OCI-LY7 (cell line): ENCODE data around the gene HSDL2.

ENCODE experiments used
- EZH2phosphoT487 ChIP-seq: fragments of 200-600 bp; sonication (generic); IDR thresholded peaks from 2 replicates; pipeline ENCODE4 v1.6.1; 2018; ENCODE audit warnings: low read depth, borderline replicate concordance, mild to moderate bottlenecking, mixed run types, antibody characterized with exemption, low read length, moderate library complexity, mixed read lengths
- TF ChIP-seq, protein P1 (sequence below): fragments of 200-600 bp; sonication (generic); conservative IDR thresholded peaks from 2 replicates; pipeline ENCODE4 v1.5.1; 2014; ENCODE audit warnings: mild to moderate bottlenecking, antibody characterized with exemption, low read length, moderate library complexity, mixed read lengths

DNA sequence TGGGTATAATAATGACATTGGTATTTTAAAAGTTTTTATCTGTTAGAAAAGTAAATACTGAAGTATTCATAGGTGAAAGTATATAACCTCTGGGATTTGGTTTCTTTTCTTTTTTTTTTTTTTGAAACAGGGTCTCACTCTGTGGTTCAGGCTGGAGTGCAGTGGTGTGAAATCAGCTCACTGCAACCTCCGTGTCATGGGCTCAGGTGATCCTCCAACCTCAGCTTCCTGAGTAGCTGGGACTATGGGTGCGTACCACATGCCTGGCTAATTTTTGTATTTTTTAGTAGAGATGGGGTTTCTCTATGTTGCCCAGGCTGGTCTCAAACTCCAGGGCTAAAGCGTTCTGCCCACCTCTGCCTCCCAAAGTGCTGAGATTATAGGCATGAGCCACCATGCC is 7.2 kb downstream of the HSDL2 start:
- TF ChIP-seq, protein P1, sequence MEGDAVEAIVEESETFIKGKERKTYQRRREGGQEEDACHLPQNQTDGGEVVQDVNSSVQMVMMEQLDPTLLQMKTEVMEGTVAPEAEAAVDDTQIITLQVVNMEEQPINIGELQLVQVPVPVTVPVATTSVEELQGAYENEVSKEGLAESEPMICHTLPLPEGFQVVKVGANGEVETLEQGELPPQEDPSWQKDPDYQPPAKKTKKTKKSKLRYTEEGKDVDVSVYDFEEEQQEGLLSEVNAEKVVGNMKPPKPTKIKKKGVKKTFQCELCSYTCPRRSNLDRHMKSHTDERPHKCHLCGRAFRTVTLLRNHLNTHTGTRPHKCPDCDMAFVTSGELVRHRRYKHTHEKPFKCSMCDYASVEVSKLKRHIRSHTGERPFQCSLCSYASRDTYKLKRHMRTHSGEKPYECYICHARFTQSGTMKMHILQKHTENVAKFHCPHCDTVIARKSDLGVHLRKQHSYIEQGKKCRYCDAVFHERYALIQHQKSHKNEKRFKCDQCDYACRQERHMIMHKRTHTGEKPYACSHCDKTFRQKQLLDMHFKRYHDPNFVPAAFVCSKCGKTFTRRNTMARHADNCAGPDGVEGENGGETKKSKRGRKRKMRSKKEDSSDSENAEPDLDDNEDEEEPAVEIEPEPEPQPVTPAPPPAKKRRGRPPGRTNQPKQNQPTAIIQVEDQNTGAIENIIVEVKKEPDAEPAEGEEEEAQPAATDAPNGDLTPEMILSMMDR: no peak
- TF ChIP-seq EZH2phosphoT487: no peak
